Neural progenitor cell (in vitro differentiated cells): ENCODE data around the gene KLHL17. TPM values are rescaled to one million over a fixed set of nuclear protein-coding genes. Genes with fewer than 3 reads are reported as not detected.

Experiments used
- DNase-seq: peaks from one replicate; pipeline ENCODE4 v3.0.0-alpha.2; 2016; ENCODE audit warnings: low spot score
- H2AFZ ChIP-seq: fragments of 200-600 bp; sonication (generic); replicated peaks from 2 replicates; pipeline ENCODE4 v1.6.1; 2016; ENCODE audit warnings: antibody characterized with exemption
- H3F3A ChIP-seq: fragments of 200-600 bp; sonication (generic); 2 replicates; pipeline ENCODE4 v1.6.1; 2016; ENCODE audit warnings: antibody characterized with exemption, low read depth
- H3K27ac ChIP-seq: fragments of 200-600 bp; sonication (generic); 2 replicates; pipeline ENCODE4 v1.5.1; 2016; ENCODE audit warnings: mild to moderate bottlenecking
- H3K27me3 ChIP-seq: fragments of 200-600 bp; sonication (generic); 2 replicates; pipeline ENCODE4 v1.6.1; 2016; ENCODE audit warnings: mild to moderate bottlenecking, moderate library complexity
- H3K36me3 ChIP-seq: fragments of 200-600 bp; sonication (generic); 2 replicates; pipeline ENCODE4 v1.5.1; 2016
- H3K4me1 ChIP-seq: fragments of 200-600 bp; sonication (generic); 2 replicates; pipeline ENCODE4 v1.6.1; 2016; ENCODE audit warnings: mixed run types
- H3K4me2 ChIP-seq: fragments of 200-600 bp; sonication (generic); 2 replicates; pipeline ENCODE4 v1.6.1; 2016
- H3K4me3 ChIP-seq: fragments of 200-600 bp; sonication (generic); 2 replicates; pipeline ENCODE4 v1.5.1; 2016
- H3K79me2 ChIP-seq: fragments of 200-600 bp; sonication (generic); 2 replicates; pipeline ENCODE4 v1.6.1; 2016; ENCODE audit warnings: low read depth
- H3K9ac ChIP-seq: fragments of 200-600 bp; sonication (generic); 2 replicates; pipeline ENCODE4 v1.6.1; 2016
- H3K9me3 ChIP-seq: fragments of 200-600 bp; sonication (generic); 2 replicates; pipeline ENCODE4 v1.5.1; 2016; ENCODE audit warnings: low read depth
- H4K20me1 ChIP-seq: fragments of 200-600 bp; sonication (generic); 2 replicates; pipeline ENCODE4 v1.6.1; 2016; ENCODE audit warnings: low read depth
- H3K27ac Mint-ChIP-seq: 3 replicates; pipeline ENCODE4 v1.8.0; 2021; ENCODE audit warnings: mixed read lengths
- H3K27me3 Mint-ChIP-seq: 2 replicates; pipeline ENCODE4 v1.8.0; 2022; ENCODE audit warnings: low read depth, mild to moderate bottlenecking, inconsistent platforms, moderate library complexity, mixed read lengths; ENCODE audit not compliant: insufficient read depth
- H3K36me3 Mint-ChIP-seq: 3 replicates; pipeline ENCODE4 v1.8.0; 2021; ENCODE audit warnings: mixed read lengths
- H3K4me1 Mint-ChIP-seq: 3 replicates; pipeline ENCODE4 v1.8.0; 2021; ENCODE audit warnings: mixed read lengths
- H3K4me3 Mint-ChIP-seq: 3 replicates; pipeline ENCODE4 v1.8.0; 2021; ENCODE audit warnings: mild to moderate bottlenecking, moderate library complexity, mixed read lengths
- H3K9me3 Mint-ChIP-seq: 3 replicates; pipeline ENCODE4 v1.8.0; 2020; ENCODE audit warnings: mixed read lengths
- CTCF ChIP-seq: fragments of 200-600 bp; sonication (generic); IDR thresholded peaks from 2 replicates; pipeline ENCODE4 v1.5.1; 2017; ENCODE audit warnings: antibody characterized with exemption, mild to moderate bottlenecking
- EZH2 ChIP-seq: fragments of 200-600 bp; sonication (generic); IDR thresholded peaks from 2 replicates; pipeline ENCODE4 v1.6.1; 2017; ENCODE audit warnings: antibody characterized with exemption, mild to moderate bottlenecking, moderate library complexity
- EZH2phosphoT487 ChIP-seq: fragments of 200-600 bp; sonication (generic); IDR thresholded peaks from 2 replicates; pipeline ENCODE4 v1.6.1; 2017; ENCODE audit warnings: antibody characterized with exemption
- total RNA-seq: library from RNA; depleted of rRNA; stranded (reverse); fragments of >200 nt; gene quantifications from 2 replicates; pipeline ENCODE4 v1.2.3, GENCODE V29; 2015; ENCODE audit warnings: low replicate concordance

The KLHL17 gene
- total RNA-seq, 1 donor from 2014 or later: 10.7 TPM

- Histone ChIP-seq H3K27ac (no peak within 1 kb of the TSS), H4K20me1 (no peaks in the 10 kb centered on the region), H3K4me2 (no peak within 1 kb of the TSS), H3K9ac (no peak within 1 kb of the TSS), H3K79me2 (no peaks in the 10 kb centered on the region), H3K4me1 (no peaks in the 10 kb centered on the region), H3F3A (no peaks in the 10 kb centered on the region), H3K4me3 (no peak within 1 kb of the TSS), H3K9me3 (no peaks in the 10 kb centered on the region), H3K27me3 (peaks cover 68% of the 10 kb centered on the region), H2AFZ (no peak within 1 kb of the TSS), H3K36me3 (no peaks in the 10 kb centered on the region)
- peaks cover 3% of the 10 kb centered on the region for H3K36me3 Mint-ChIP-seq
- TF ChIP-seq EZH2phosphoT487 (no peak), CTCF (no peak), EZH2 (no peak)
- no peak for DNase-seq
- H3K4me3 Mint-ChIP-seq: no peak within 1 kb of the TSS
- peaks cover 11% of the 10 kb centered on the region for H3K4me1 Mint-ChIP-seq
- H3K27me3 Mint-ChIP-seq: peaks cover 18% of the 10 kb centered on the region
- peak within 1 kb of the TSS; percentile 79 for H3K27ac Mint-ChIP-seq
- H3K9me3 Mint-ChIP-seq: peaks cover 4% of the 10 kb centered on the region
These were observed 21.7 kb downstream of the KLHL17 start, which contains the start of gene PERM1 for GRCh38 chr1:981955-982558. Gene PERM1, minus strand, starts transcription at chr1:982093. Its CDS starts 1,064 bp downstream, at chr1:981029.

- H3K27me3 ChIP-seq: peaks cover 76% of the 10 kb centered on the region
- no peak overlapping the region for H3K9ac ChIP-seq
- DNase-seq: no peak
- H3K36me3 ChIP-seq: no peaks in the 10 kb centered on the region
- H3K4me1 Mint-ChIP-seq: peaks cover 11% of the 10 kb centered on the region
- H3K27me3 Mint-ChIP-seq: peaks cover 18% of the 10 kb centered on the region
- no peaks in the 10 kb centered on the region for H3K79me2 ChIP-seq
- no peak overlapping the region for H3K4me3 ChIP-seq
- H3K9me3 Mint-ChIP-seq: peaks cover 4% of the 10 kb centered on the region
- H3K36me3 Mint-ChIP-seq: peaks cover 3% of the 10 kb centered on the region
- peak overlapping the region; percentile 46 for H3K4me3 Mint-ChIP-seq
- H3F3A ChIP-seq: no peaks in the 10 kb centered on the region
- no peaks in the 10 kb centered on the region for H3K4me1 ChIP-seq
- no peak overlapping the region for H2AFZ ChIP-seq
- H3K4me2 ChIP-seq: no peak overlapping the region
- peak overlapping the region; percentile 79 for H3K27ac Mint-ChIP-seq
- TF ChIP-seq CTCF: no peak
- no peak for TF ChIP-seq EZH2phosphoT487
- no peak for TF ChIP-seq EZH2
- H3K27ac ChIP-seq: no peak overlapping the region
- H4K20me1 ChIP-seq: no peaks in the 10 kb centered on the region
- H3K9me3 ChIP-seq: no peaks in the 10 kb centered on the region
These were observed 22.5 kb downstream of the KLHL17 start for GRCh38 chr1:982765-983436.

GRCh38 chr1:983798-984475, 23.6 kb downstream of the KLHL17 start:
- H3K27me3 Mint-ChIP-seq: peaks cover 18% of the 10 kb centered on the region

More at GRCh38 chr1:983798-984475, 23.6 kb downstream of the KLHL17 start:
- Mint-ChIP-seq H3K4me1 (peaks cover 7% of the 10 kb centered on the region), H3K4me3 (no peak overlapping the region), H3K27ac (no peak overlapping the region), H3K9me3 (peaks cover 7% of the 10 kb centered on the region), H3K36me3 (peaks cover 1% of the 10 kb centered on the region)
- H3K36me3 ChIP-seq: no peaks in the 10 kb centered on the region
- no peaks in the 10 kb centered on the region for H3F3A ChIP-seq
- H3K27me3 ChIP-seq: peaks cover 87% of the 10 kb centered on the region
- H3K4me3 ChIP-seq: no peak overlapping the region
- no peak overlapping the region for H3K27ac ChIP-seq
- no peaks in the 10 kb centered on the region for H3K9me3 ChIP-seq
- no peaks in the 10 kb centered on the region for H3K79me2 ChIP-seq
- no peaks in the 10 kb centered on the region for H3K4me1 ChIP-seq
- H2AFZ ChIP-seq: no peak overlapping the region
- DNase-seq: peak; percentile 72
- no peaks in the 10 kb centered on the region for H4K20me1 ChIP-seq
- TF ChIP-seq CTCF (peak; percentile 89), EZH2 (no peak)
- H3K4me2 ChIP-seq: peak overlapping the region; percentile 67
- no peak overlapping the region for H3K9ac ChIP-seq
